Skeletal muscle satellite cell (primary cell): ENCODE results near the gene CIAPIN1.

Experiments
- H3K27me3 ChIP-seq: 2 replicates; pipeline ENCODE4 v1.7.0; 2013; ENCODE audit warnings: low read length; ENCODE audit not compliant: control insufficient read depth, insufficient read depth
- H3K36me3 ChIP-seq: 2 replicates; pipeline ENCODE4 v1.7.0; 2013; ENCODE audit warnings: mild to moderate bottlenecking, control low read depth, low read length; ENCODE audit not compliant: insufficient read depth
- H3K4me1 ChIP-seq: 2 replicates; pipeline ENCODE4 v1.7.0; 2013; ENCODE audit warnings: low read length; ENCODE audit not compliant: control insufficient read depth, insufficient read depth
- H3K4me2 ChIP-seq: 2 replicates; pipeline ENCODE4 v1.7.0; 2013; ENCODE audit warnings: mild to moderate bottlenecking, low read length
- H3K4me3 ChIP-seq: 2 replicates; pipeline ENCODE4 v1.7.0; 2013; ENCODE audit warnings: low read length
- H3K9ac ChIP-seq: 2 replicates; pipeline ENCODE4 v1.7.0; 2013; ENCODE audit warnings: mild to moderate bottlenecking, low read depth, low read length, moderate library complexity
- H3K9me3 ChIP-seq: replicated peaks from 2 replicates; pipeline ENCODE4 v1.7.0; 2013; ENCODE audit warnings: mild to moderate bottlenecking, control low read depth, low read length

The CIAPIN1 gene

DNA sequence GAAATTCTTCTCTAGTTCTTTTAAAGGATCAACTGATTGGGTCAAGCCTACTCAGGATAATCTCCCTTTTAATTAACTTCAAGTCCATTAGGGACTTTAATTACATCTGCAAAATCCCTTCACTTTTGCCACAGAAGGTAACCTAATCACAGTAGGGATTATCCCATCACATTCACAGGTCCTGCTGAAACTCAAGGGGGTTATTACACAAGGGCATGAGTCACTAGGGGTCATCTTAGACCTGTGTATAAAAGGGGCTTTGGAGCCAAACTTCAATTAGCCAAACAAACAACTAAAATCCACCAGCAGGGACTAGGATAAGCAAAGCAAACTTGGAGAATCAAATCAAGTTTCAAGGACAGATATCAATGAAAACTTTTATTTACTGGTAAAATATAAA is 19.4 kb downstream of the CIAPIN1 start:
- H3K4me3 ChIP-seq: no peak overlapping the region
- H3K36me3 ChIP-seq: peaks cover 51% of the 10 kb centered on the region
- H3K9ac ChIP-seq: no peak overlapping the region
- no peaks in the 10 kb centered on the region for H3K9me3 ChIP-seq
- H3K4me2 ChIP-seq: no peak overlapping the region
- H3K4me1 ChIP-seq: no peaks in the 10 kb centered on the region
- H3K27me3 ChIP-seq: no peaks in the 10 kb centered on the region

- no peaks in the 10 kb centered on the region for H3K9me3 ChIP-seq
- H3K4me2 ChIP-seq: no peak overlapping the region
- H3K4me1 ChIP-seq: no peaks in the 10 kb centered on the region
- H3K4me3 ChIP-seq: no peak overlapping the region
- no peaks in the 10 kb centered on the region for H3K27me3 ChIP-seq
- no peak overlapping the region for H3K9ac ChIP-seq
- peaks cover 45% of the 10 kb centered on the region for H3K36me3 ChIP-seq
Measured at GRCh38 chr16:57427307-57427706, 19.9 kb downstream of the CIAPIN1 start.

GRCh38 chr16:57426356-57426755 is 20.8 kb downstream of the CIAPIN1 start:
- no peaks in the 10 kb centered on the region for H3K9me3 ChIP-seq
- H3K36me3 ChIP-seq: peaks cover 37% of the 10 kb centered on the region
- H3K4me3 ChIP-seq: no peak overlapping the region
- no peak overlapping the region for H3K9ac ChIP-seq
- no peak overlapping the region for H3K4me2 ChIP-seq
- peaks cover 3% of the 10 kb centered on the region for H3K4me1 ChIP-seq
- no peaks in the 10 kb centered on the region for H3K27me3 ChIP-seq

DNA sequence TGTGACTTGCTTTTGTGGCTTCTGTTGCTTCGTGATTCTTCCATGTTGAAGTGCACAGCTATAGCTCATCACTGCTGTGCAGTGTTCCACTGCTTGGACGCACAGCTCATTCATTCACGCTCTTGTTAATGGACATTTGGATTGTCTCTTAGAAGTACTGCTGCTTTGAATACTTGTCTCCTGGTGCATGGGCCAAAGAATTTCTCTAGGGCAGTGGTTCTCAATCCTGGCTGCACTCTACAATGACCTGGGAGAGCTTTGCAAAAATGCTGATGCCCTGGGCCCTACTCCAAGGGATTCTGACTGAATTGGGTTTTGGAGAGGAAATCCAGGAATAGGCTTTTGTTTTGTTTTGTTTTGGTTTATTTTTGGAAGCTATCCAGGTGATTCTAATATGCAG is 22.6 kb downstream of the CIAPIN1 start:
- Histone ChIP-seq H3K9me3 (no peaks in the 10 kb centered on the region), H3K4me2 (no peak overlapping the region), H3K9ac (no peak overlapping the region), H3K4me1 (peaks cover 3% of the 10 kb centered on the region), H3K36me3 (peaks cover 20% of the 10 kb centered on the region), H3K27me3 (no peaks in the 10 kb centered on the region), H3K4me3 (no peak overlapping the region)

GRCh38 chr16:57423152-57423551 is 24.0 kb downstream of the CIAPIN1 start:
- H3K36me3 ChIP-seq: peaks cover 10% of the 10 kb centered on the region
- peaks cover 5% of the 10 kb centered on the region for H3K4me1 ChIP-seq
- H3K4me3 ChIP-seq: no peak overlapping the region
- H3K27me3 ChIP-seq: no peaks in the 10 kb centered on the region
- H3K9me3 ChIP-seq: no peaks in the 10 kb centered on the region
- no peak overlapping the region for H3K9ac ChIP-seq
- H3K4me2 ChIP-seq: no peak overlapping the region

- H3K4me2 ChIP-seq: no peak overlapping the region
- H3K27me3 ChIP-seq: no peaks in the 10 kb centered on the region
- no peak overlapping the region for H3K4me3 ChIP-seq
- peaks cover 5% of the 10 kb centered on the region for H3K4me1 ChIP-seq
- H3K36me3 ChIP-seq: peaks cover 2% of the 10 kb centered on the region
- H3K9me3 ChIP-seq: no peaks in the 10 kb centered on the region
- H3K9ac ChIP-seq: no peak overlapping the region
Measured at GRCh38 chr16:57422026-57422944, 24.9 kb downstream of the CIAPIN1 start.

- no peaks in the 10 kb centered on the region for H3K36me3 ChIP-seq
- peaks cover 10% of the 10 kb centered on the region for H3K4me1 ChIP-seq
- H3K4me3 ChIP-seq: no peak overlapping the region
- H3K27me3 ChIP-seq: no peaks in the 10 kb centered on the region
- no peak overlapping the region for H3K4me2 ChIP-seq
- H3K9ac ChIP-seq: no peak overlapping the region
- no peaks in the 10 kb centered on the region for H3K9me3 ChIP-seq
Measured at GRCh38 chr16:57419506-57419905, 27.7 kb downstream of the CIAPIN1 start.

GRCh38 chr16:57416084-57416483 is 31.1 kb downstream of the CIAPIN1 start:
- no peak overlapping the region for H3K4me3 ChIP-seq
- peaks cover 10% of the 10 kb centered on the region for H3K27me3 ChIP-seq
- H3K4me1 ChIP-seq: peaks cover 8% of the 10 kb centered on the region
- H3K36me3 ChIP-seq: no peaks in the 10 kb centered on the region
- no peak overlapping the region for H3K4me2 ChIP-seq
- H3K9me3 ChIP-seq: no peaks in the 10 kb centered on the region
- H3K9ac ChIP-seq: no peak overlapping the region

GRCh38 chr16:57413733-57414132 is 33.5 kb downstream of the CIAPIN1 start:
- no peak overlapping the region for H3K9ac ChIP-seq
- no peak overlapping the region for H3K4me2 ChIP-seq
- no peak overlapping the region for H3K4me3 ChIP-seq
- H3K4me1 ChIP-seq: peaks cover 8% of the 10 kb centered on the region
- H3K27me3 ChIP-seq: peaks cover 32% of the 10 kb centered on the region
- H3K9me3 ChIP-seq: no peaks in the 10 kb centered on the region
- no peaks in the 10 kb centered on the region for H3K36me3 ChIP-seq

GRCh38 chr16:57413301-57413730 is 33.9 kb downstream of the CIAPIN1 start:
- Histone ChIP-seq H3K9me3 (no peaks in the 10 kb centered on the region), H3K4me1 (peaks cover 5% of the 10 kb centered on the region), H3K27me3 (peaks cover 32% of the 10 kb centered on the region), H3K36me3 (no peaks in the 10 kb centered on the region), H3K9ac (no peak overlapping the region), H3K4me2 (no peak overlapping the region), H3K4me3 (no peak overlapping the region)

GRCh38 chr16:57412584-57412983 is 34.6 kb downstream of the CIAPIN1 start:
- no peak overlapping the region for H3K9ac ChIP-seq
- H3K9me3 ChIP-seq: no peaks in the 10 kb centered on the region
- H3K4me3 ChIP-seq: no peak overlapping the region
- no peak overlapping the region for H3K4me2 ChIP-seq
- H3K4me1 ChIP-seq: peaks cover 5% of the 10 kb centered on the region
- H3K36me3 ChIP-seq: no peaks in the 10 kb centered on the region
- H3K27me3 ChIP-seq: peaks cover 35% of the 10 kb centered on the region
